ENCODE measurements around the gene OR2W1.

Gene OR2W1

GRCh38 chr6:29025927-29026585 lies 18.9 kb downstream of the OR2W1 start:
- H3K27ac ChIP-seq (ENCODE audit: low read depth, low read length) = no peak overlapping the region
- H3K4me3 ChIP-seq (ENCODE audit: low read depth, low read length) = no peak overlapping the region
- no peaks in the 10 kb centered on the region for H3K36me3 ChIP-seq (ENCODE audit: insufficient read depth, low read length)
- H2AFZ ChIP-seq (ENCODE audit: low read length, unreplicated experiment) = no peak overlapping the region
- peaks cover 91% of the 10 kb centered on the region for H3K27me3 ChIP-seq (ENCODE audit: insufficient read depth, low read length)
- H3K4me1 ChIP-seq (ENCODE audit: control insufficient read depth, insufficient read depth, low read length, unreplicated experiment) = no peaks in the 10 kb centered on the region
- no peaks in the 10 kb centered on the region for H3K79me2 ChIP-seq (ENCODE audit: control insufficient read depth, insufficient read depth, low read length, unreplicated experiment)

GRCh38 chr6:29021434-29021833 lies 23.5 kb downstream of the OR2W1 start:
- Histone ChIP-seq H3K4me1 (ENCODE audit: control insufficient read depth, insufficient read depth, low read length, unreplicated experiment) (no peaks in the 10 kb centered on the region), H3K4me3 (ENCODE audit: low read depth, low read length) (no peak overlapping the region), H3K36me3 (ENCODE audit: insufficient read depth, low read length) (no peaks in the 10 kb centered on the region), H2AFZ (ENCODE audit: low read length, unreplicated experiment) (no peak overlapping the region), H3K79me2 (ENCODE audit: control insufficient read depth, insufficient read depth, low read length, unreplicated experiment) (no peaks in the 10 kb centered on the region), H3K27me3 (ENCODE audit: insufficient read depth, low read length) (peaks cover 56% of the 10 kb centered on the region), H3K27ac (ENCODE audit: low read depth, low read length) (no peak overlapping the region)

GRCh38 chr6:29019629-29020028 lies 25.3 kb downstream of the OR2W1 start:
- no peak overlapping the region for H2AFZ ChIP-seq (ENCODE audit: low read length, unreplicated experiment)
- H3K27me3 ChIP-seq (ENCODE audit: insufficient read depth, low read length) = peaks cover 39% of the 10 kb centered on the region
- no peak overlapping the region for H3K4me3 ChIP-seq (ENCODE audit: low read depth, low read length)

GRCh38 chr6:29017428-29017802 lies 27.6 kb downstream of the OR2W1 start:
- H3K36me3 ChIP-seq (ENCODE audit: insufficient read depth, low read length) = no peaks in the 10 kb centered on the region
- peaks cover 20% of the 10 kb centered on the region for H3K27me3 ChIP-seq (ENCODE audit: insufficient read depth, low read length)
- peaks cover 14% of the 10 kb centered on the region for H3K4me1 ChIP-seq (ENCODE audit: control insufficient read depth, insufficient read depth, low read length, unreplicated experiment)
- H3K79me2 ChIP-seq (ENCODE audit: control insufficient read depth, insufficient read depth, low read length, unreplicated experiment) = no peaks in the 10 kb centered on the region
- H2AFZ ChIP-seq (ENCODE audit: low read length, unreplicated experiment) = no peak overlapping the region
- H3K27ac ChIP-seq (ENCODE audit: low read depth, low read length) = no peak overlapping the region
- no peak overlapping the region for H3K4me3 ChIP-seq (ENCODE audit: low read depth, low read length)

More at GRCh38 chr6:29019629-29020028, 25.3 kb downstream of the OR2W1 start:
- Histone ChIP-seq H3K36me3 (ENCODE audit: insufficient read depth, low read length) (no peaks in the 10 kb centered on the region), H3K27ac (ENCODE audit: low read depth, low read length) (no peak overlapping the region), H3K79me2 (ENCODE audit: control insufficient read depth, insufficient read depth, low read length, unreplicated experiment) (no peaks in the 10 kb centered on the region), H3K4me1 (ENCODE audit: control insufficient read depth, insufficient read depth, low read length, unreplicated experiment) (peaks cover 3% of the 10 kb centered on the region)

- Histone ChIP-seq H3K27ac (ENCODE audit: low read depth, low read length) (no peak overlapping the region), H3K36me3 (ENCODE audit: insufficient read depth, low read length) (no peaks in the 10 kb centered on the region), H3K4me1 (ENCODE audit: control insufficient read depth, insufficient read depth, low read length, unreplicated experiment) (peaks cover 14% of the 10 kb centered on the region), H3K4me3 (ENCODE audit: low read depth, low read length) (peak overlapping the region; percentile 86), H3K27me3 (ENCODE audit: insufficient read depth, low read length) (peaks cover 14% of the 10 kb centered on the region), H3K79me2 (ENCODE audit: control insufficient read depth, insufficient read depth, low read length, unreplicated experiment) (no peaks in the 10 kb centered on the region), H2AFZ (ENCODE audit: low read length, unreplicated experiment) (peak overlapping the region; percentile 99)
Measured at GRCh38 chr6:29016559-29017427, 28.2 kb downstream of the OR2W1 start.

- Histone ChIP-seq H3K27ac (ENCODE audit: low read depth, low read length) (no peak overlapping the region), H3K4me3 (ENCODE audit: low read depth, low read length) (no peak overlapping the region)
Measured at GRCh38 chr6:29014729-29015608, 30.0 kb downstream of the OR2W1 start.

GRCh38 chr6:29011276-29011734 lies 33.7 kb downstream of the OR2W1 start:
- H3K27ac ChIP-seq (ENCODE audit: low read depth, low read length) = no peak overlapping the region
- peaks cover 14% of the 10 kb centered on the region for H3K4me1 ChIP-seq (ENCODE audit: control insufficient read depth, insufficient read depth, low read length, unreplicated experiment)
- no peaks in the 10 kb centered on the region for H3K27me3 ChIP-seq (ENCODE audit: insufficient read depth, low read length)
- peak overlapping the region; percentile 80 for H3K4me3 ChIP-seq (ENCODE audit: low read depth, low read length)
- H3K79me2 ChIP-seq (ENCODE audit: control insufficient read depth, insufficient read depth, low read length, unreplicated experiment) = no peaks in the 10 kb centered on the region
- no peaks in the 10 kb centered on the region for H3K36me3 ChIP-seq (ENCODE audit: insufficient read depth, low read length)
- H2AFZ ChIP-seq (ENCODE audit: low read length, unreplicated experiment) = peak overlapping the region; percentile 70

More at GRCh38 chr6:29014729-29015608, 30.0 kb downstream of the OR2W1 start:
- no peak overlapping the region for H2AFZ ChIP-seq (ENCODE audit: low read length, unreplicated experiment)
- H3K4me1 ChIP-seq (ENCODE audit: control insufficient read depth, insufficient read depth, low read length, unreplicated experiment) = peaks cover 14% of the 10 kb centered on the region
- H3K27me3 ChIP-seq (ENCODE audit: insufficient read depth, low read length) = no peaks in the 10 kb centered on the region; the same call in 1 of the 2 replicates
- H3K36me3 ChIP-seq (ENCODE audit: insufficient read depth, low read length) = no peaks in the 10 kb centered on the region
- no peaks in the 10 kb centered on the region for H3K79me2 ChIP-seq (ENCODE audit: control insufficient read depth, insufficient read depth, low read length, unreplicated experiment)

- H3K27me3 ChIP-seq (ENCODE audit: insufficient read depth, low read length) = no peaks in the 10 kb centered on the region
Measured at GRCh38 chr6:29009358-29009757, 35.6 kb downstream of the OR2W1 start.

GRCh38 chr6:29008089-29008488 lies 36.9 kb downstream of the OR2W1 start:
- Histone ChIP-seq H3K27me3 (ENCODE audit: insufficient read depth, low read length) (no peaks in the 10 kb centered on the region), H3K27ac (ENCODE audit: low read depth, low read length) (no peak overlapping the region), H3K4me3 (ENCODE audit: low read depth, low read length) (no peak overlapping the region), H3K36me3 (ENCODE audit: insufficient read depth, low read length) (no peaks in the 10 kb centered on the region), H2AFZ (ENCODE audit: low read length, unreplicated experiment) (no peak overlapping the region), H3K79me2 (ENCODE audit: control insufficient read depth, insufficient read depth, low read length, unreplicated experiment) (no peaks in the 10 kb centered on the region), H3K4me1 (ENCODE audit: control insufficient read depth, insufficient read depth, low read length, unreplicated experiment) (peaks cover 6% of the 10 kb centered on the region)

More at GRCh38 chr6:29009358-29009757, 35.6 kb downstream of the OR2W1 start:
- Histone ChIP-seq H3K27ac (ENCODE audit: low read depth, low read length) (no peak overlapping the region), H2AFZ (ENCODE audit: low read length, unreplicated experiment) (no peak overlapping the region), H3K36me3 (ENCODE audit: insufficient read depth, low read length) (no peaks in the 10 kb centered on the region), H3K4me3 (ENCODE audit: low read depth, low read length) (no peak overlapping the region), H3K4me1 (ENCODE audit: control insufficient read depth, insufficient read depth, low read length, unreplicated experiment) (peaks cover 14% of the 10 kb centered on the region), H3K79me2 (ENCODE audit: control insufficient read depth, insufficient read depth, low read length, unreplicated experiment) (no peaks in the 10 kb centered on the region)

GRCh38 chr6:29005183-29005885 lies 39.6 kb downstream of the OR2W1 start, which contains the start of gene ZNF311:
Gene ZNF311 (minus strand): TSS chr6:29005315. CDS start chr6:29003954, 1,361 bp downstream.
- Histone ChIP-seq H3K36me3 (ENCODE audit: insufficient read depth, low read length) (0 out of 2 replicates have a peak, but pooled peaks cover 4% of the 10 kb centered on the region), H3K27me3 (ENCODE audit: insufficient read depth, low read length) (no peaks in the 10 kb centered on the region), H2AFZ (ENCODE audit: low read length, unreplicated experiment) (peak within 1 kb of the TSS; percentile 97), H3K79me2 (ENCODE audit: control insufficient read depth, insufficient read depth, low read length, unreplicated experiment) (no peaks in the 10 kb centered on the region), H3K4me1 (ENCODE audit: control insufficient read depth, insufficient read depth, low read length, unreplicated experiment) (peaks cover 6% of the 10 kb centered on the region), H3K4me3 (ENCODE audit: low read depth, low read length) (peak within 1 kb of the TSS; percentile 87), H3K27ac (ENCODE audit: low read depth, low read length) (no peak within 1 kb of the TSS)
